Measurements from ENCODE around the gene PTPN9.

GRCh38 chr15:75459581-75459980 is 119.5 kb downstream of the PTPN9 start:
- no peak for TF ChIP-seq CTCF (IDR thresholded peaks at IDR 0.05)
- TF ChIP-seq EP300 (IDR thresholded peaks at IDR 0.05) = no peak
- no peak for TF ChIP-seq POLR2AphosphoS5 (IDR thresholded peaks at IDR 0.05)
- no peak for TF ChIP-seq POLR2A (IDR thresholded peaks at IDR 0.05)
